ENCODE data around the gene SLC6A11. TPM values are rescaled to one million over a fixed set of nuclear protein-coding genes. Genes with fewer than 3 reads are reported as not detected.

Gene SLC6A11
- polyA plus RNA-seq, 3 donors = 0.03 to 0.07 TPM; not detected in 1

DNA sequence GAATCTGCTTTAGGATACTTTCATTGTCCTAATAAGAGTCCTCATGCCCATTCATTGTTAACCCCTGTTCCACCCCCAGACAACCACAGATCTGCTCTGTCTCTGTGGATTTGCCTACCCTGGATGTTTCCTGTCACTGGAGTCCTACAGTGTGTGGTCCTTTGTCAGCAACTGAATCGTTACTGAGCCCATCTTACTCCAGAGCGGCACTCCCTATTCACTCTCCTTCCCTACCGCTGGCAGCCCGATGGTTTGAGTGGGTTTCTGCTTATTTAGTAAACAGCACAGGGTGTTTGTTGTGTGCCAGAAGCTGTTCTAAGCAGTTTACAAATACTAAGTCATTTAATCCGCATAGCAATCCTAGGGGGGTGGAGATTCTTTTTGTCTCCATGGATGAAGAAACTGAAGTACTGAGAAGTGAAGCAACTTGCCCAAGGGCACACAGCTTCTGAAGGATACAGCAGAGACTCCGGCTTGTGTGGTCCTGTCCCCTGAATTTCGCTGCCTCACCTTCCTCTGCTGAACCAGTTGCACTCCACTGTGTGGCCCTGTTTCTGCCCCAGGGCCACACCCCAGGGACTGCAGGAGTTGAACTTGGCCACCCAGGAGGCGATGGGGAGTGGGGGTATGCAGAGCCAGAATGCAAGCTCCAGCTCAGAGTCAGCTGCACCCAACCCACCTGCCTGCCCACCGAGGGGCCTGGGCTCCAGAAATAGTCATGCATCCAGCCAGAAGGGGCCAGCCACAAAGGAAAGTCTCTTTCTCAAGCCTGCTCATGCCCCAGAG is 120.0 kb downstream of the SLC6A11 start:
- H3K27ac ChIP-seq (ENCODE audit: low read depth, low read length) = no peak overlapping the region
- 55 to 74% (median 73%) methylated on average over 9 of the region's 9 CpGs for WGBS, 3 donors

DNA sequence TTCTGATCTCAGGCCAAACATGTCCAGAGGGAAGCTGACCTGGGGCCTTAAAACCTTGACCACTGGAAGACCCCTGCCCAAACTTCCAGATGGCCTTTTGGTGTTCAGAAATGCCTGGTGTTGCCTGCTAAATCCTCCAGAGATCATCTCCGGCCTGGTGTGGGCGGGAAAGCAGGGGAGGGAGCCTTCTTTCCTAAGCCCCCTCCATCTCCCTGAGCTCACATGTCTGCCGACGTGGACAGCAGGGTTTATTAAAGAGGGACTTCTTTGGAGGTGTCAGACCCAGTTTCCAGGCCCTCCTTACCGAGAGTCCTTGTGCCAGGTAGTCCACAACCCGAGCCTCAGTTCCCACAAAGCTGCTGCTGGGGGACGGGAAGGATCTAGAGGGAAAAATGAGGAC is 120.7 kb downstream of the SLC6A11 start:
- H3K27ac ChIP-seq (ENCODE audit: low read depth, low read length) = no peak overlapping the region
- WGBS, 3 donors = 65 to 85% (median 81%) methylated on average over 7 of the region's 7 CpGs

DNA sequence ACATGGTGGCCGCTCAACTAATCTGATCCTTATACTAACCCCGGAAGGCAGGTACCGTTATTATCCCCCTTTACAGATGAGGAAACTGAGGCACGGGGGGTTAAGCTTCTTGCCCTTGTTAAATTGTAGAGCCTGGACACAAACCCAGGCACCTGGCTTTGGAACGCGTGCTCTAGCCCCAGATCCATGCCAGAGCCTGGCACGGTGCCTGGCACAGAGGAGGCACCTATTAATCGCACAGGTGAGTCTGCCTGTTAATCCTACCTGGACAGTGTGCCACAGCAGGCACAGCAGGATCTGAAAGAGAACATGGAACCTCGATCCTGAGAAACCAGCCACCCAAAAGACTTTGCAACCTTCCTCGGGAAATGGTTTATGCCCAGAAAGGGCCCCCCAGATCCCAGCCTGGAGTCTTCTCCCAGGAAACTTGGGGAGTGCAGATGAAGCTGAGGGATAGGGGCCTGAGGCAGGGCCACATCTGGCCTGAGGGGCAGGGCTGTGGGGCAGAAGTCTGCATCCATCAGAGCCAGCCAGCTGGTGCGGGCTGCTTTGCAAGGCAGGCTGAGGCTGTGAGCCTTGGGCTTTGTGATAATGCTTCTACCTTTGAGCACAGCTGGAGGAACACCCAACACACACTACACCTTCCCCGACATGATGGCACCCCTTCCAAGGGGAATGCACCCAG is 121.3 kb downstream of the SLC6A11 start:
- no peak overlapping the region for H3K27ac ChIP-seq (ENCODE audit: low read depth, low read length)
- WGBS, 3 donors = 71 to 88% (median 87%) methylated on average over 12 of the region's 12 CpGs

DNA sequence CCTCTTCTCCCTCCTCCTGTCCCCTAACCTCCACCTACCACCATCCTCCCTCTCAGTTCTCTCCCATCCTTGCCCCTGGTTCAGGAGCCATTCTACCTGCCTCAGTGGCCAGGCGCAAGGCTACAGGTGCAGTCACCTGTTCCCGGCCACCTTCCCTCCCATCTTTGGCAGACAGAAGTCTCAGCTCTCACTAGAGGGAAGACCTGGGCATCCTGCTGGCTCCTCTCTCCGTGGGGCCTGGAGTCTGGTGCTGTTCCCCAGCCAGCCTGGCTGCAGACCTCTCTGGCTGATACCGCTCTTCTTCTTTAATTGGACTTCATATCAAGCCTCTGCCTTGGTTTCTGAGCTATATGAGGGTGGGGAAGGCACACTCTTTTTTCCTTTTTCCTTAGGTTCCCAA is 123.5 kb downstream of the SLC6A11 start:
- WGBS, 3 donors = 75 to 86% (median 83%) methylated on average over 4 of the region's 4 CpGs
- no peak overlapping the region for H3K27ac ChIP-seq (ENCODE audit: low read depth, low read length)

DNA sequence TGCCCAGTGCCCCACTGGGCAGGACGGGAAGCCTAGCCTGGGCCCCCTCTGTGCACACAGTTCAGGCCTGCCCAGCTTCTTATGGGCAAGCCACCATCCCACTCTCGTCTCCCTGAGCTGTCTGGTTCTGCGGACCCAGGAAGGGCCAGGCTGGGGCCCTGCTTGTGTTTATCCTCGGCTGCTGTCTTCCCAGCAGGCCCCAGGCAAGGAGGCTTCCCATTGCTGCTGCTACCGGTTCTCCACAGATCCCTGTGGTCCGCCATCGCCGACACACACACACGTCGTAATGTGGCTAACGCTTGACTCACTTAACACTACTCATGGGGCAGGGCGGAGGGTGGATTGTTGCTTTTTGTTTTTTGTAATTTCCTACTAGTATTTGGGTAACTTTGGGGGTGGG is 124.1 kb downstream of the SLC6A11 start:
- 63 to 82% (median 76%) methylated on average over 12 of the region's 12 CpGs for WGBS, 3 donors
- no peak overlapping the region for H3K27ac ChIP-seq (ENCODE audit: low read depth, low read length)

DNA sequence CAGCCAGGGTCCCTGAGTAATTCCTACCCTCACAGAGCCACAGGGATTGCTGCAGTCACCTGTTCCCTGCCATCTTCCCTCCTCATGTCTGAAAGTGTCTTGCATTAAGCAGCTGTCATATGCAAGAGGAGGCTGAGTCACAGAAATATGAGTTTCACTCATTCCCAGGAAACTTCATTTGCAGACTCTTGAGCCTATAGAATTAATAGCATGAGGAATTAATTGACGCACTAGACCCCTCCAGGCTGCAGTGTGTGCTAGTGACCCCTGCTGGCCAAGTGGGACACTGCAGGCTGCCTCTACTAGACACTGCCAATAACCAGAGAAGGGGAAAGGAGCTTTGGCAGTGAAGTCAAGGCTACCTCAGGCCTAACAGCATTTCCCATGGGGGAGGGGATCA is 125.9 kb downstream of the SLC6A11 start:
- 74 to 88% (median 86%) methylated on average over 1 of the region's 1 CpG for WGBS, 3 donors
- H3K27ac ChIP-seq (ENCODE audit: low read depth, low read length) = no peak overlapping the region

DNA sequence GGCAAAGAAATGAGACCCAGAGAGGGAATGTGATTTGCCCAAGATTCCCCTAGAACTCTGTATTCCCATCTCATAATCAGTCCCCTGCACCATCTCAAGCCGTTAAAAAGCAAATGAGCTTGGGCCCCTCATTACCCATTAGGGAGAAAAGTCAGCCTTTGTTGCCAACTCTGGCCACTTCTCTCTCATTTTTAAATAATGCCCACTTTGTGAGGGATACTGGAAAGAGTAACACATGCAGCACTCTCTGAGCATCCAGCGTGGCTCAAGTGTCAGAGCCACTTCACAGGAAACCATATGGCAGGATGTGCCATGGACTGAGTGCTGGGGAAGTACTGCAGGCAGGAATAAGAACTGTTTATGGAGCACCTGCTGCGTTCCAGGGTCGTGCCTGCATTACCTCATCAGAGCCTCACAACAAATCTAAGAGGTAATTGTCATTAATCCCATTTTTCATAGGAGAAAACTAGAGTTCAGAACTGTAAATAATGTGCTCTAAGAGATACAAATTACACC is 126.7 kb downstream of the SLC6A11 start:
- 70 to 74% (median 71%) methylated on average over 4 of the region's 4 CpGs for WGBS, 3 donors

DNA sequence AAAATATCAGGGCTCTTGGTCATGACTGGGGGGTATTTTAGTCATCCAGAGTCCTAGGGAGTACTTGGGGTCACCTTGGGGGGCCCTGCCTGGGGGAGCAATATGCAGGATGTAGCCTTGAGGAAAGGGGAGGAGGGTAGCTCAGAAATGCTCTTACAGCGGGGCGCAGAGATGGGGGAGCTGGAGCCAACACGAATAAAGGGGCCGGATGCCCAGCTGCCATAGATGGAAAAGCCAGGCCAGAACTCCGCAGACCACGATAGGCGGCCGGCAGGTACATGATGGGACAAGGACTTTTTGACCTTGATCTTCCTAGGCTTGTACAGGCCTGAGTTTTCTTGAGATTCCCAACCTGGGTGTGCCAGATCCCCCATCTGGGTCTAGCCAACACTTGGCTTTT is 128.8 kb downstream of the SLC6A11 start:
- no peak overlapping the region for H3K27ac ChIP-seq (ENCODE audit: low read depth, low read length)

More for the DNA sequence above, 126.7 kb downstream of the SLC6A11 start:
- H3K27ac ChIP-seq (ENCODE audit: low read depth, low read length) = no peak overlapping the region

DNA sequence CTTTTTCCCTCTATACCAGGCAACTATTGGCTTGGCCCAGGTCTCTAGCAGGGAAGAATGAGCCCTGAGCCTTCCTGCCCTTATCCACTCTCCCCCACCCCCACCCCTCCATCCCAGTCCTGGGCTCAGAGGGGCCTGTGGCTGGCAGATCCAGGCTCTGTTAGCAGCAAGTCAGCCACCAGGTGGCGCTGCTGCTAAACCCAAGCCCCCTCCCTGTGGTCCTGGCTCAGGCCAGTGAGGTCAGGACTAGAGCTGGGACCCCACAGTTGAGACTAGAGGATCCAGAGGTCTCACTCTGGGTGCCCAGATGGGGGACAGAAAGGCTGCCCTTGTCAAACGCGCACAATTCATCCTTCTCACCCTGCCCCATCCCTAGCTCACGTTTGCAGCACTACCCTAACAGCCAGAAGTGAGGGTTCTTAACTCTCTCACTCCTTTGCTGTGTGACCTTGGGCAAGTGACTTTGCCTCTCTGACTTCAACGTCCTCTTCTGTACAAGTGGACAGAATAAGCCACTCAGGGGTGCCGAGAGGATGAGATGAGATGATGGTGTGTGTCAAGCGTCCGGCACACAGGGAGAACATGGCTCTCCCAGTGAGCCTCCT is 129.8 kb downstream of the SLC6A11 start:
- 41 to 48% (median 46%) methylated on average over 8 of the region's 8 CpGs for WGBS, 3 donors
- no peak overlapping the region for H3K27ac ChIP-seq (ENCODE audit: low read depth, low read length)

More for the DNA sequence above, 128.8 kb downstream of the SLC6A11 start:
- 84 to 91% (median 89%) methylated on average over 8 of the region's 8 CpGs for WGBS, 3 donors

DNA sequence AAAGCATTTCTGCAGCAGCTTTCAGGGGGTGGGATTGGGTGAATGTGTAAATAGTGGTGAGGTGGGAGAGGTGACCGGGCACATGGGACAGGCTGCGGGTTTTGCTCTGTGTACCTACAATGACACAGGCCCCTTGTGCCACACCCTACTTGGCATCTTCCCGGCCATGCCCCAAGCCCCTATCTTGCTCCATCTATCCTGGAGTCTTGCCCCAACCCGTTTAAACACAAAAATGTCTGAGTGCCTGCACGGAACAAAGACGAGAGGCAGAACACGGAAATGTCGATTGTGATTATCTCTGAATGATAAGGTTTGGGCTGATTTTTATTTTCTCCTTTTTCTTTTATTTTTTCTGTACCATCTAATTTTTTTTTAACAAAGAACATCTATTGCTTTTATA is 130.5 kb downstream of the SLC6A11 start:
- 54 to 71% (median 70%) methylated on average over 8 of the region's 8 CpGs for WGBS, 3 donors
- no peak overlapping the region for H3K27ac ChIP-seq (ENCODE audit: low read depth, low read length)

DNA sequence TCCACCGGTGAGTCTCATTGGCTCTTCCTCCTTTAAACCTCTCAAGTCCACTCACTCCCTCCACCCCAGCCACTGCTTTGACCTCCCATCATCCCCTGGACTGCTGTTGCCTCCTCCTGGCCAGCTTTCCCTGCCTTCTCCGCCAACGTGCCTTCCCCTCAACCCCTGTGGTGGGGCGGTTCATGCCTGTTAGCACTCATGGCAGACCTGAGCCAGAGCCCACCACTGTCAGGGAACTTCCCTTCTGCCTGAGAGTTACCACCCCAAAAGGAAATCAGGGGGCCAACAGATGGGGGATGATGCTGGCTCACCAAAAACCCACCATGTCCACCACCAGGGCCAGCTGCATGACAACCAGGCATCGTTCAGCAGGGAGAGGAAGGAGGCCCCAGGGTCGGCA is 132.3 kb downstream of the SLC6A11 start:
- H3K27ac ChIP-seq (ENCODE audit: low read depth, low read length) = no peak overlapping the region
- WGBS, 3 donors = 67 to 72% (median 72%) methylated on average over 6 of the region's 6 CpGs

DNA sequence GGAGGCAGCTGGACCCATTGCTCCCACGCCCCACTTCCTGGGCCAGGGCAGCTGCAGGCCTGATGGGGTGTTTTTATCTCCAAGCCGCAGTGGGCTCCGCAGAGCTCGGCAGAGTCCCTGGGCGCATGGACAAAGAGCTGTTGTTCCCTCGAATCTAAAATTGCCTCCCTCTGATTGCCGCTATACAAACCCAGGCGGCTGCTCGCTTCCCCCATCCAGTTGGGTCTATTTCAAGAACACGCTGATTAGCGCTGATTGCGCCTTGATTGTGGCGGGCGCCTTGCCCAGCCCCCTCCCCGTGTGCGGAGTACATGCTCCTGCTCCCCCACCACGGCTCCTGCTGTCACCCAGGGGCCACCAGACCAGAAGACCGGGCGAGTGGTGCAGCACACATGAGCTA is 133.2 kb downstream of the SLC6A11 start:
- H3K27ac ChIP-seq (ENCODE audit: low read depth, low read length) = no peak overlapping the region
- WGBS, 3 donors = 61 to 84% (median 82%) methylated on average over 19 of the region's 19 CpGs

DNA sequence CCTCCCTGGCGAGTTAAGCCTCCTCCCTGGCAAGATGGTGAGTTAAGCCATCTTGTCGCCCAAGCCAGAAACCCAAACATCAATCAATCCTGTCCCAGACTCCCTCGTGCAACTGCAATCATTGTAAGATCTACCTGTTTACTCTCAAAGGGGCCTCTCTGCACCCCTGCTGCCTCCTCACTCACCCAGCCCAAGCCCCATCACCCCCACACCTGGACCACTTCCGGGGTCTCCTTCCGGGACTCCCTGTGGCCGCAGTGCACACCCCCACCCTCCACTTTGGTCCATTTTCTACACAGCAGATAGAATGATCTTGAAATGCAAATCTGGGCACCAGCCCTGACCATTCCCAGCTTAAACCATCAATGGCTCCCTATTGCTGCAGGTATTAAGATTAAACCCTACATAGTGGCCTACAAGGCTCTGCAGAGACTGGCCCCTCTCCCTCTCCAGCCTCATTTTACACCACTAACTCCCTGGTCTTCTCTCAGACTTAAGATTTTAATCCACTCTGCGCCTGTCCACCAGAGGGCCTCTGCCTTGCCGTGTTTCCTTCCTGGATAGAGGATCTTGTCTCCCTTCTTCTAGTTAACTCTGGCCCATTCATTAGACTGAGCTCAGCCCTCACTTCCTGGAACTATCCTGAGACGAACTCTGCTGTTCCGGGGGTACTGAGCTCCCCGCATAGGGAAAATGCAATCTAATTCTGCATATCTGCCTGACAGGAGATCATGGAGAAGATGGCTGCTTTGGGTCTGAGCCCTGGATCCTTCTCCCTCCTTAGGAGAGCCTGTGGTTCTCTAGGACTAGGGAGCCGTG is 134.7 kb downstream of the SLC6A11 start:
- no peak overlapping the region for H3K27ac ChIP-seq (ENCODE audit: low read depth, low read length)
- 40 to 50% (median 49%) methylated on average over 12 of the region's 12 CpGs for WGBS, 3 donors

DNA sequence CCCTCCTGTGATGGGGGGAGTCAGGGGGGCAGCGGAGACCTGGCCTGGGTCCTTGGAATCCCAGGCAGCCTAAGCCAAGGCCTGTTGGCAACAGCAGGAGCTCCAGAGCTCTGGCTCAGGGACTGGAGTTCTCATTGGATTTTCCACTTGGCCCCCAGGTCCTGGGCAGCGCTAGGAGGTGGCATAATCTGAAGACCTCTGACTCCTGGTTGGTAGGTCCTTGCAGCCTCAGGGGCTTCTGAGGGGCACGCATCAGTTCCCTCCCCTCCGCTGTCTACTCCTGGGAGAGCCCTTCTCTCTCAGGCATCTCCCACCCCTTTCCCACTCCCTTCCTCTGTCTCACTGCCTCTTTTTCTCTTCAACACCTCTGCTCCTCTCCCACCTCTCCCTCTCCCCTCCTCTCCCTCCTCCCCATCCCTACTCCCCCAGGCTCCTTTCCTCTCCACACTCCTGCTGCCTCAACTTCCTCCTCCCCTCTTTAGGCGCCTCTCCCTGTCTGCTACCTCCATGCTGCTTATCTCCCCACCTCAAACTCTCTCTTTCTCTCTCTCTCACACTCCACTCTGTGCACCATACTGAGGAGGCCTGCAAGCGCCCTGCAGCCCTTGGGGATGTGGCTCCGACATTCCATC is 135.4 kb downstream of the SLC6A11 start:
- no peak overlapping the region for H3K27ac ChIP-seq (ENCODE audit: low read depth, low read length)
- WGBS, 3 donors = 55 to 76% (median 70%) methylated on average over 7 of the region's 7 CpGs

DNA sequence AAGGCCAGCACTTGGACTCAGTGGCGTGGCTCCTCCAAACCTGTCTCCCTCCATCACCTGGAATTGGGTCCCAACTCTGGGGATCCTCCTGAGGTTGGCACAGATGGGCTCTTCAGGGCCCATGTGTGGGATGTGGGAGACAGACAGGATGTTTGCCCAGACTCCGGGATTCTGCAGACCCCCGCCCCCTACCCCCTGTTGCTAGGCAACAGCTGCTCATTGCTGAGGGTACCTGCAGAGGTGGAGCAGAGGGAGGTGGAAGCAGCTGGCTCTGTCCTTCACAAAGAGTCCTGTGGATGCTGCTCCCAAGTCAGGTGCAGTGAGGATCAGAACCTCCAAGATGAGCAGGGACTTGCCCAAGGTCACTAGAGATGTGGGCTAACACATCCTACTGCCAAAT is 136.5 kb downstream of the SLC6A11 start:
- WGBS, 3 donors = 31 to 57% (median 55%) methylated on average over 3 of the region's 3 CpGs
- no peak overlapping the region for H3K27ac ChIP-seq (ENCODE audit: low read depth, low read length)

DNA sequence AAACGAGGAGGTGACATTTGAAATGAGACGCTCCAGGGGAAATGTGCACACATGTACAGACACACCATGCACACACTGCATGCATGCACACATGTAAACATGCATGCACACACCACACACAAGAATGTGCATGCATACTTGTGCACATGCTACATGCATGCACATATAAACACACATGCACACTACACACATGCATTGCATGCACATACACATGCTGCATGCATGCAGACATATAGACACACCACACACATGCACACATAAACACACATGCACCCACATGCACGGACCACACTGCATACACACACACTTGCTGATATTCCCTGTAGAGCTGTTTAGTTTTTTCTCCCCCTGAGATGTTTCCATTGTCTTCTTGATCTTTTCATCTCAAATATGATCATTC is 138.7 kb downstream of the SLC6A11 start:
- WGBS, 3 donors = 74 to 86% (median 76%) methylated on average over 3 of the region's 3 CpGs
- no peak overlapping the region for H3K27ac ChIP-seq (ENCODE audit: low read depth, low read length)

DNA sequence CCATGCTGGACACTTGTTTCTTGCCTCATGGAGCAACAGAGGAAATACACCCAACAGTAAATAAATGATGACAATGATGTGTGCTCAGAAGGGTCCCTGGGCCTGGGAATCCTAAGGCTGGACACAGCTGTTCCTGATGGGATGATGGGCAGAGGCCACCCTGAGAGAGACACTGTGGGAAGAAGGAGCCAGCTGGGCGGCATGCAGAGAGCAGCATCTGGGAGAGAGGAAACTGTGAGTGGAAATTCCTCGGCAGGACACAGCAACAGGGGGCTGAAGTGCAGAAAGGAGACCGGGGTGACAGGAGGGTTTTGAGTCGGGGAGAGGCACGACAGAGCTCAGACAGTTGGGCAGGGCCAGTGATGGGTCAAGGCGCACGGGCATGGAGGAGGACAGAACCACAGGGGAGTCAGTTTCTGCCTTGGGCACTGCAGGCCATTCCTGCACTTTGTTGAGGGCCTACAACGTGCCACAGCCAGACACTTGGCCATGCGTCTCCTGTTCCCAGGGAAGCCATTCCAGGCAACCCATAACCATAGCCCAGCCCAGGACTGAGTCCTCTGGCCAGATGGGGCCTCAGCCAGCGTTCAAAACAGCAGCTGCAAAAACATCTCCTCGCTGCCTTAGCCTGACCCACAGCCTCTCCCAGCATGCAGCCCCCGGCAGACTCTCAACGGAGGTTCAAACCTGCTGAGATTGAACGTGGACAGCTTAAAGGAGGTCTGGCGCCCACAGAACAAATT is 139.9 kb downstream of the SLC6A11 start:
- H3K27ac ChIP-seq (ENCODE audit: low read depth, low read length) = no peak overlapping the region
- WGBS, 3 donors = 52 to 73% (median 67%) methylated on average over 15 of the region's 15 CpGs

Data from adipose tissue (tissue), 3 donors.